GM12874 (cell line): Measurements from ENCODE around the gene LAMA2.

Experiments
- CTCF ChIP-seq: IDR thresholded peaks from 2 replicates; pipeline ENCODE4 v1.5.1; 2011; ENCODE audit warnings: low read depth, mild to moderate bottlenecking, control low read depth, low read length, moderate library complexity; ENCODE audit not compliant: insufficient read depth

The LAMA2 gene

DNA sequence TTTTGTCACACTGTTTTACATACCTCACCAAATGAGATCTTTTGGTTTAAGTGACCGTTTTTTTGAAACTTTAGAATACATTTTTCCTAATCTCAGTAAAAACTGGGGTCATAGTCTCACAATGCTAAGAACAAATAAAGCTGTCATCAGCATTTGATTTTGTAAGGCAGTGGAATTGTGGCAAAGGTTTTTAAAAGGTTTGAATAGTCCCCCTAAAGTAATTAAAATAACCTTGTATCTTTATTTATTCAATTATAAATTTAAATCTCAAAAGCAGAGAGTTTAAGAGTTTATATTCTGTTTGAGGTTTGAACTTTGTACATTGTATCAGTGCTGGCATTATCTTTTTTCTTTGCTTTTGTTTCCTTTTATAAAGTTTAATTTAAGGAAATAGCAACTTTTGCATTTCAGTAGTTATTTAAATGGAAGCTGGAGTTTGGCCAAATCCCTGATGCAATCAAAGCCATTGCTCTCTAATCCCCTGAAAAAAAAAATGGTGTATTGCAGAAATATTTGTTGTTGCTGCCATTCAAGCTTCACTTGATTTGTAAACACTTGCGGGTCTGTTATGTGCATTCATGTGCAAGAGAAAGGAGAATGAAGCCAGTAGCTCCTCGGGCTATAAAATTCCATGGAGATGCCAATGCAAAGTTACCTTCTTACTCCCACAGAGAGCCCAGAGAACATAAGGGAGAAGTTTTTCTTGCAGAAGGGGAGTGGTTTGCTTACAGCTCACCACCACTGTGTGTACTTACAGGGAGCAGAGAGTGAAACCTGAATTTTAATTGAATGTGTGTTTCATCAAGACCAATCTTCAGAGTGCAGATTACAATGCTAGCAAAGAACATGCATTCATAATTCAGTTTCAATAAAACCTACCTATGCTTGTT lies 435.2 kb downstream of the LAMA2 start:
- no peak for TF ChIP-seq CTCF

DNA sequence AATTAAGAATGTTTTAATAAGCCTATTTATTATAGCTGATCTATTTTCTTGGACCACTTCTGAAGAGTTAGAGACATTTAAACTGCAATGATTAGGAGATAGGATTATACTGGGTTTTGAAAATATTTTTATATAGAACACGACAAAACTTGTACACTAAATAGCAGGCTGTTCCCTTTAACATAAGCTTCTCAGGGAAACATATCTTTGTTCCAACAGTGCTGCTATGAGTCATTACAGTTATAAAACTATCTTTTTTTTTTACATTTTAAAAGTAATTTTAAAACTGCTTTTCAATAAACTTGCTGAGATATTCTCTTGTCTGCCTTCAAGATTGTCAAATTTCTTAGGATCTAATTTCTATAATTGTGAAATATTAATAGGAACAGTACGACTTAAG lies 438.0 kb downstream of the LAMA2 start:
- no peak for TF ChIP-seq CTCF

DNA sequence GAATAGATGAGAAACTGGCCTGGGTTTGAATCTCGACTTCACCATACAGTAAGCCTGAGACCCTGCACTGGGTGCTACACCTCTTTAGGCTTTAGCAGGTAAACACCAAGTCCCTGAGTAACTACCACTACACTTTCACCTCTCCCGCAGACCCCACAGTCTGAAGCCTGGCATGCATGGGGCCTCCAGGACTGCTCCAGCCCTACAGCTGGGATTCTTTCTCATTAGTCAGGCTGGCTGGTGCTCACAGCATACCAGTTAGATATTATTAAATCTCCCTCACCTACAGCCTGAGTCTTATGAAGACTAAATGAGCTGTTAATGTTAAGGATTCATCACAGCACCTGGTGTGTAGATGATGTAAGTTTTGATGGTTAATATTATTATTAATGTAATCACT lies 438.4 kb downstream of the LAMA2 start:
- no peak for TF ChIP-seq CTCF

DNA sequence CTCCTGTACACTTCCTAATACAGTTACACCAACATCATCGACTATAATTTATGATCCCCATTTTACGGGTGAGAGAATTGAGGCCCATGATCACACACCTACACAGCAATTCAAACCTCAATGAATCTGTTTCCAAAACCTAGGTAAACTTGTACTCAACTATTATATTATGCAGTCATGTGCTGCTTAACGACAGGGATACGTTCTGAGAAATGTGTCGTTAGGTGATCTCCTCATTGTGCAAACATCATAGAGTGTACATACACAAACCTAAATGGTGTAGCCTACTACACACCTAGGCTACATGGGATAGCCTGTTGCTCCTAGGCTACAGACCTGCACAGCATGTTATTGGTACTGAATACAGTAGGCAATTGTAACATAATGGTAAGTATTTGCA lies 441.4 kb downstream of the LAMA2 start:
- no peak for TF ChIP-seq CTCF

DNA sequence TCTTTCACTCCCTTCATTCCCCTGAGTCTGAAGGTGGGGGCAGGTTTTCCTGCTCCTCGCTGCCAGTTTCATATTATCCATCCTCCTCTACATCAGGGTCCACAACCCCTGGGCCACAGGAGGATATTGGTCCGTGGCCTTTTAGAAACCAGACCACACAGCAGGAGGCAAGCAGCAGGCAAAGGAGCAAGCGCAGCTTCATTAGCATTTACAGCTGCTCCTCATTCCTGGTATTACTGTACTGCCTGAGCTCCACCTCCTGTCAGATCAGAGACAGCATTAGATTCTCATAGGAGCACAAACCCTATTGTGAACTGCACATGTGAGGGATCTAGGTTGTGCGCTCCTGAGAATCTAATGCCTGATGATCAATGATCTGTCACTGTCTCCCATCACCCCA lies 446.7 kb downstream of the LAMA2 start:
- no peak for TF ChIP-seq CTCF

- TF ChIP-seq CTCF: no peak
These were observed 448.7 kb downstream of the LAMA2 start for GRCh38 chr6:129331450-129332138.

DNA sequence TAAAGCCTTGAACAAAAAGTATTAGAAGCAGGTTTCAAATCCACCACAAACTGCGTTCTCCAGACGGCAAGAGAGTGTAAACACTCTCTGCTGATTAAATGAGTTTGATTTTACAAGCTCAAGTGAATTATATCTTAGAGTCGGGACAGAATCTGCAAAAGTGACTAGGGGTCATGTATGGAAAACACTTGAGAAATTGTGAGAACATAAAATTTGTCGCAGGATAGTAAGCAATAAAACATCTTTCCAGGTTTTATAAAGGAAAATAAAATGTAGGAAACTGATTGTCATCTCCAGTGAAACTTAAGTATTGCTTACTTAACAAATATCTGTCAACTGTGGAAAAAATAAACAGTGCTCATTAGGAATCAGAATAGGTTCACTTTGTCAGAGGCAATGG lies 452.9 kb downstream of the LAMA2 start:
- no peak for TF ChIP-seq CTCF
